Activated effector memory CD4-positive, alpha-beta T cell treated with anti-CD3 and anti-CD28 coated beads, Interleukin-2, amount 50 U/mL, for 16 hours (primary cell): ENCODE results near the gene PIEZO1.

Source experiments
- DNase-seq: peaks from one replicate; pipeline ENCODE4 v3.0.0-alpha.2; 2020

Gene PIEZO1

GRCh38 chr16:88816736-88817535 lies 31.9 kb upstream of the PIEZO1 start:
- DNase-seq: no peak

GRCh38 chr16:88815901-88816589 lies 31.0 kb upstream of the PIEZO1 start:
- DNase-seq: peak; percentile 83

- DNase-seq: no peak
Observed at GRCh38 chr16:88815227-88815626, 30.2 kb upstream of the PIEZO1 start.

- no peak for DNase-seq
Observed at GRCh38 chr16:88814144-88814502, 29.1 kb upstream of the PIEZO1 start.

DNA sequence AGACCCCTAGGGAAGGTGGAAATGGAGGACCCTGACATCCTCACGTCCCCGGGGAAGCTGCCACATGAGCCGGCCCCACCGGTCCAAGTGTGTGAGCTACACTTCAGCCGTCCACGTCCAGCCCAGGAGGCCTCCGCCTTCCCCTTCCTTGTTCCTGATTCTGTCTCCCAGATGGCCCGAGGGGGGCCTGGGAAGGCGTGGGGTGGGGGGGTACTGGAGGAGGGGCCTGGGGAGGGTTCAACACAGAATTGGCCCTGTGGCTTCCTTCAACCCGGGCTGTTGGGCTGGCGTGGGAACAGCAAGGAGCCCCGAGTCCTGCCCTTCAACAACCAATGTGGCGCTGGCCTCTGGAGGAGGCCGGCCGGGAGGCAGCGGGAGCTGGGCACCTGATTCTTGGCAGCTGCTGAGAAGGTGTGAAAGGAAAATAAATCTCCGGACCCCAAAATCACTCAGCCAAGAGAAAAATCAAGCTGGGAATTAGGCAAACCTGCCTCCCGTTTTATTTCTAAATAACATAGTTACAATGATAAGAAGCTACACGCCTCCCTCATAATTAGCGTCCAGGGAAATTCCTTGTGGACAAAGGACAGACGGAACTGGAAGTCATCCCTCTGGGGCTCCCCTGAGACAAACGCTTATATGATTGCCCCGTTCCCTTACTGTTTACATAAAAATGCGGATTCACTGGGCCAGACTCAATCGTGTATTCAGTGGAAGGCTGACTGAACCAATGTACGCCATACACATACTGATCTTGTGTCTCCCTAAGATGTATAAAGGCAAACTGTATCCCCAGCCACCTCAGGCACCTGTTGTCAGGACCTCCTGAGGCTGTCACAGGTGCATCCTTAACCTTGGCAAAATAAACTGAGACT lies 28.5 kb upstream of the PIEZO1 start:
- DNase-seq: no peak

- peak; percentile 70 for DNase-seq
Observed at GRCh38 chr16:88812513-88813268, 27.7 kb upstream of the PIEZO1 start.

DNA sequence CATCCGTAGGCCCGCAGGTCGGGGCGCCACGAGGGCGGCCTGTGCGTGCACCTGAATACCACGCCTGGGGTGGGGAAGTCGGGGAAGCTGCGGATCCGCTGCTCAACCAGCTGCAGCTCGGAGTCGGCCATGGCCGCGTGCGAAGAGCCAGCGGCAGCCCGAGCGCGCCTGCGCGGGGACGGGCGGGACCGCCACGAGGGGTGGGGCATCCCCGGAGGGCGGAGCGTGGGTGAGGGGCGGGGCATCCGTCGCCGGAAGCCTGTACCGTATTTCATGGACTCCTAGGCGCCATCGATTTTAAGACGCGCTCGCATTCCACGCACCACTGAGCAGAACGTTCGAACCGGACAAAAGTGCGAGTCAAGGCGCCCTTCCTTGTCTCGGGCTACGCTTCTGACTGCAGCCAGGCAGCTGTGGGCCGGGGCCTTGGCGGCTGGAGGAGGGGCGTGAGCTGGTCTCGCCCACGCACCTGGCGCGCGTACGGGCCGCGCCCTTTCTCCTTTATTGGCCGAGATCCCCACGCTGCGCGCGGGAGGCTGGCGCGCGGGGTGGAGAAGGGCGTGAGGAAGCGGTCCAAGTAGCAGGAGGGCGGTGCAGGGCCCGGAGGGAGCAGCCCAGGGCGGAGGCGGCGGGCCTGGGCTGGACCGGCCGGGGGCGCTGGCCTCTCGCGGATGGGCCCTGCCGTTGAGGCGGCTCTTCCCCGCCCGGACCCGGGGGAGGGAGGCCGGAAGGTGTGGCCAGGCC lies 26.9 kb upstream of the PIEZO1 start, which contains the start of gene APRT:
Gene APRT, minus strand, starts transcription at position 160 of the 744 bp plus-strand sequence. Its CDS starts 29 bp downstream, at position 131.
- peak; percentile 98 for DNase-seq

GRCh38 chr16:88810912-88811768 lies 26.1 kb upstream of the PIEZO1 start:
- DNase-seq: peak; percentile 87

GRCh38 chr16:88810166-88810911 lies 25.3 kb upstream of the PIEZO1 start:
- DNase-seq: peak; percentile 71

GRCh38 chr16:88809676-88810165 lies 24.7 kb upstream of the PIEZO1 start:
- no peak for DNase-seq

DNA sequence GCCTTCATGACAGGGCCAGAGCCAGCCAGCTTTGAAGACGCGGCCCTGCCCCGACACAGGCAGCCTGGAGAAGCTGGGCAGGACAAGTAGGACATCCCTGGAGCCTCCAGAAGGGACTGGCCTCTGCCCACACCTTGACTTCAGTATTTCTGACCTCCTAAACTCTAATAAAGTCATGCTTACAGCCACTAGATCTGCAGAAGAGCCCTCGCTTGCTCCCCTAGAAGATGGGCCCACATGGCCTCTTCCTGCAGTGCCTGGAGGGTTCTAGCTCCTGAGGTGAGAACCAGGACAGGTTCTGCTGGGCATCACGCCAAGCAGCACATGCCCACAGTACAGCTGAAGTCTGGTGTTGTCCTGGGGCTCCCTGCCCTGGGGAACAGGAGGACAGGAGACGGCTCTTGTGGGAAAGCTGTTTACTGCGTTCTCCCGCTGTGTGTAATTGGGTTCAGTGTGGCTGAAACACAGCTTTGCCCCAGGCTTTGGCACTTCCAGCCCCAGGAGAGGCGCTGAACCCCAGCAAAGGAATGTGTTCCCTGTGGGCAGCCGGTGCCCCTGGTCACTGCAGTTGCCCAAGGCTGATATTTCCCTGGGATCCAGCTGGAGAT lies 24.2 kb upstream of the PIEZO1 start:
- no peak for DNase-seq

- no peak for DNase-seq
Observed at GRCh38 chr16:88807626-88808453, 22.8 kb upstream of the PIEZO1 start.

GRCh38 chr16:88807142-88807625 lies 22.2 kb upstream of the PIEZO1 start:
- no peak for DNase-seq

GRCh38 chr16:88806491-88807111 lies 21.6 kb upstream of the PIEZO1 start:
- no peak for DNase-seq

- no peak for DNase-seq
Observed at GRCh38 chr16:88805887-88806393, 20.9 kb upstream of the PIEZO1 start.

- no peak for DNase-seq
Observed at GRCh38 chr16:88805340-88805715, 20.3 kb upstream of the PIEZO1 start.

DNA sequence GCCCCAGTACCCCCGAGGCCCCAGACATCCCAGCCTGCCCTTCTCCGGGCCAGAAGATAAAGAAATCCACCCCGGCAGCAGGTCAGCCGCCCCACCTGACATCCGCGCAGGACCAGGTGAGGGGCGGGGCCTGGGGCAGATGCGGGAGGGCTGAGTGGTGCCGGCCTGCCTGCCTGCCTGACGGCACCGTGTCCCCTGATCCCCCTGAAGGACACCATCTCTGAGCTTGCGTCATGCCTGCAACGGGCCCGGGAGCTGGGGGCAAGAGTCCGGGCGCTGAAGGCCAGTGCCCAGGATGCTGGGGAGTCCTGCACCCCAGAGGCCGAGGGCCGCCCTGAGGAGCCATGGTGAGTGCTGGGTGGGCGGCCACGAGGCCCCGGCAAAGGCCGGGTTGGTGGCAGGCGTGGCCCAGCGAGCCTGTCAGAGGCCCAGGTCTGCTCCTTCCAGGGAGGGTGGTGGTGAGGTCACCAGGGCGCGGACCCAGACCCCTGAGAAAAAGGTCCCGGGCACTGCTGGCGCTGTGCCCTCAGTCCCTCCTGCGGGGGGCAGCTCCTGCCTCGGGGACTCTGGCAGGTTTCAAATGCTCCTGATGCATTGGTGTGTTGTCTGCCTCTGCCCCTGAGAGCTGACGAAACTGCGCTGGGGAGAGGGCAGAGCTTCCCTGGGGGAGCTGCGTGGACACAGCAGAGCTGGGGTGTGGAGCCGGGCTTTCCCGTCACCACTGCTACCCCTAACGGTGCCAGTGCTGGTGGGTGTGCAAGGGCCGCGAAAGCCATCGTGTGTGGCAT lies 19.7 kb upstream of the PIEZO1 start:
- DNase-seq: peak; percentile 77
